Activated CD4-positive, alpha-beta T cell treated with anti-CD3 and anti-CD28 coated beads, Interleukin-2, amount 50 U/mL, for 48 hours (primary cell): ENCODE measurements around the gene TXNDC2.
"Not testable (repeated sequence)": the region's sequence is repeated elsewhere in the genome, so short reads cannot be mapped to it uniquely, and the experiment has no call there.

Experiments used
- DNase-seq, 2 experiments: peaks; one replicate each; pipeline ENCODE4 v3.0.0-alpha.2; 2020

TXNDC2 gene

DNA sequence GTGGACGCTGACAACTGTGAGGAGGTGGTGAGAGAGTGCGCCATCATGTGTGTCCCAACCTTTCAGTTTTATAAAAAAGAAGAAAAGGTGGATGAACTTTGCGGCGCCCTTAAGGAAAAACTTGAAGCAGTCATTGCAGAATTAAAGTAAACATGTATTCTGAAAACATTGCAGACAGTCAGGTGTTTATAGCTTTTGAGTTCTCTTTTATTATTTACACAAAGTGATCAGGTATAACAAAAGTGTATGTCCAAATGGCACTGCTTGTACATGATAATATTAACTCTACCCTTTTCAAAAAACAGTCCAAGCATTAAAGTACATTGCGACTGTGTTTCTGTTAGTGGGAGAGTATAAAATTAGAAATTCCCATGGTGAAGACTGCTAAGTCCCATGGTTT lies 2.2 kb downstream of the TXNDC2 start:
- DNase-seq, result no peak

DNA sequence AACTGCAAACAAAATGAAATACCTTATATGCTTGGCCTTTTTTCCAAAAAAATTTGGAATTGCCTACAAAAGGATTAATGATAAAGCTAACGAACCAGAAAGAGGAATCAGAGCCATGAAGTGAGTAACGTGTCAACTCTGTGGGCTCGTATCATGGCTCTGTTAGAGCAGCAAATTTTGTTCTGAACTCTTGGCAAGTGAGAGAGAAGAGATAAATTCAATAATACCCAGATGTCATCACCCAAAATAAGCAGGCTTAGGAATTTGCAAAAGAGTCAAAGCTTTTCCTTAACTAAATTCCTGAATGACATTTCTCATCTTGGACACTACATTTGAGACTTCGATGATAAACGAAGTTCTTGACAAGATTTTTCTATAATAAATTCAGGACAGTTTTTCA lies 4.4 kb downstream of the TXNDC2 start:
- DNase-seq, result no peak

DNA sequence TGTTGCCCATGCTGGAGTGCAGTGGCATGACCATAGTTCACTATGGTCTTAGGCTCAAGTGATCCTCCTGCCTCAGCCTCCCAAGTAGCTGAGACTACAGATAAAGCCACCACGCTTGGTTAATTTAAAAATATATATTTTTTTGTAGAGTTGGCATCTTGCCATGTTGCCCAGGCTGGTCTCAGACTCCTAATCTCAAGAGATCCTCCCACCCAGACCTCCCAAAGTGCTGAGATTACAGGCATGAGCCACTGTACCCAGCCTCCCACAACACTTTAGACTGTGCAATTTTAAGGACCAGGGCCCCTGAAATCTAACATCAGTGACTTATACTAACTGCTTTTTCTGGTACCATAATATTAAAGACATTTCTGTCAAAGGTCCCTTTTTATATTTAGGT lies 5.2 kb downstream of the TXNDC2 start:
- DNase-seq, result no peak

DNA sequence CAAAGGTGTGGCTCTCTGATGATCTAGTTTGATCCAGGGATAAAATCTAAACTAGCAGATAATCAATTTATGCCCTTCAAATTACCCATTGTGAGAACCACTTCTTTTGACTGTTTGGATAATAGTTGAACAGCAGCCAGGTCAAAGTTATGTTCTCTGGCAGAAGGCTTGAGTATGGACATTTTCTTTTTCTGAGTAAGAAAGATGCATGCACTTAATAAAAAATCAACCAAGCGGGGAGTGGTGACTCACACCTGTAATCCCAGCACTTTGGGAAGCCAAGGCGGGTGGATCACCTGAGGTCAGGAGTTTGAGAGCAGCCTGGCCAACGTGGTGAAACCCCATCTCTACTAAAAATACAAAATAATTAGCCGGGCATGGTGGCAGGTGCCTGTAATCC lies 5.7 kb downstream of the TXNDC2 start:
- DNase-seq, result not testable (repeated sequence)

DNA sequence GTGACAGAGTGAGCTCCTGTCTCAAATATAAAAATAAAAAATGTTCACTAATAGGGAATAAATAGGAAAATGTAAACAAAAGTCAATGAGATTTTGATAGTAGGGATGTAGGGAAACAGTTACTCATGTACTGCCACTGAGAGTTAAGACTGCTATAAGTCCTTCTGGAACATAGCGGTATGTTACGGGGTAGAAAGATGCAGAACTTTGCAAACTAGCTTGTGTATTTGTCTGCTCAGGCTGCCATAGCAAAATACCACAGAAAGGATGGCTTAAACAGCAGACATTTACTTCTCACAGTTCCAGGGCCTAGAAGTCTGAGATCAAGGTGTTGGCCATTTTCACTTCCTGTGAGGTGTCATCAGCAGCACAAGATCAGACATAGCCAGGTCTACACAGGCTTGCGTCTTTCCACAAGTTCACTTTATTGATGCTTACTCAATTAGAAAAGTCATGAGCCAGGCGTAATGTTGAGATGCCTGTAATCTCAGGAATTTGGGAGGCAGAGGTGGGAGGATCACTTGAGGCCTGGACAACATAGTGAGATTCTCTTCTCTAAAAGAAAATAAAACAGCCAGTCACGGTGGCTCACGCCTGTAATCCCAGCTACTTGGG lies 8.8 kb downstream of the TXNDC2 start:
- no peak for DNase-seq

DNA sequence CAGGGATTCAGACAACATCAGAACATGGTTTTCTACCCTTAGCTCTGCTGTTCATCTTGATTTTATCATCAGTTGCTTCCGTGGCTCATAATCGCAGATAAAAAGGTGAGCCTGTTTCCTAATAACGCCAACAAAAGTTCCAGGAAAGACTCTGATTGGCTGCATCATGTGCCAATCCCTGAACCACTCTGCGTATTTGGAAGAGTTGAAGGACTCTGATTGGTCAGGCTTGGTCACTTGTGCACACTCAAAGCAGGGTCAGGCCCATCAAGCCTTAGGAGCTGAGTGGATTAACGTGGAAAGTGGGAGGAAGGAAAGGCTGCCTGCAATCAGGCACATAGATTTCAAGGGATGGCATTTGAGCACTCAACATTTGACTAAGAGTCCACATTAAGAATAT lies 11.4 kb downstream of the TXNDC2 start:
- no peak for DNase-seq

DNA sequence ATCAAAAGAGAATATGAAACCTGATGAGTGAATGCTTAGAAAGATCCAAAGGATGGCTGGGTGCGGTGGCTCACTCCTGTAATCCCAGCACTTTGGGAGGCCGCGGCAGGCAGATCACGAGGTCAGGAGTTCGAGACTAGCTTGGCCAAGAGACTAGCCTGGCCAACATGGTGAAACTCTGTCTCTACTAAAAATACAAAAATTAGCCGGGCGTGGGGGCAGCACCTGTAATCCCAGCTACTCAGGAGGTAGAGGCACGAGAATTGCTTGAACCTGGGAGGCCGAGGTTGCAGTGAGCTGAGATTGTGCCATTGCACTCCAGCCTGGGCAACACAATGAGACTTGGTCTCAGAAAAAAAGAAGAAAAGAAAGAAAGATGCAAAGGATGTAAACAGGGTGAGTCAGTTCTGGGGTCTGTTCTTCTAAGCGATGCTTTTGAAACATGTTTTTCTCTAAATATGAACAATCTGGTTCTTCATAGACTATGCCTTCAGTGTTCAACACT lies 12.1 kb downstream of the TXNDC2 start:
- DNase-seq, result not testable (repeated sequence)

DNA sequence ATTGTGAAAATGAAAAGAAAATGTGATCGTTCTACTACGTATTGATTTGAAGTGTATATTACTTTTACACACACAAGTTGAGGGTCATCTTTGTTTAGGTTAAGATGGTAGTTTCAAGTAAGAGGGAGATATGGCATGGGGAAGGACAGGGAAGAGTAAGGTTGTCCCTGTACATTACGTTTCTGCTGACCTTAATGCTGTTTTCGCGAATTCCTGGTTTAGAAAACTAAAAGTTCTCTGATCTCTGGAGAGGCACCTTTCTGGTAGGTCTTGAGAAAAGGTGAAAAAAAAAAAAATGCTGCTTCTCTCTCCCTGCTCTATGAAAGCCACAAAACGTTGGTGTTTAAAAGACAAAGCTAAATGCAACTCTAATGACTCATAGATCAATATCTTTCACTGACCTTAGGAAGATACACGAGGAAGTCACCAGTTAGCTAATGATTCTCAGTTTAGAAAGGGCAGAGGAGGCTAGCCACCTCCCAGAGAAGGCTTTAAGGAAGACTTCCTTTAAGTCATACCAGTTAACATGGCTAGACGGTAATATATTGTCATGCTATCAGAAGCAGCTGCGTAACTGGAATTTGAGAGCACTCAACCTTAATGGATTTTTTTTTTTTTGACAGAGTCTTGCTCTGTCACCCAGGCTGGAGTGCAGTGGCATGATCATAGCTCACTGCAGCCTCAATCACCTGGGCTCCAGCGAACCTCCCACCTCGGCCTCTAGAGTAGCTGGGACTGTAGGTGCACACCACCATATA lies 13.2 kb downstream of the TXNDC2 start:
- no peak for DNase-seq

DNA sequence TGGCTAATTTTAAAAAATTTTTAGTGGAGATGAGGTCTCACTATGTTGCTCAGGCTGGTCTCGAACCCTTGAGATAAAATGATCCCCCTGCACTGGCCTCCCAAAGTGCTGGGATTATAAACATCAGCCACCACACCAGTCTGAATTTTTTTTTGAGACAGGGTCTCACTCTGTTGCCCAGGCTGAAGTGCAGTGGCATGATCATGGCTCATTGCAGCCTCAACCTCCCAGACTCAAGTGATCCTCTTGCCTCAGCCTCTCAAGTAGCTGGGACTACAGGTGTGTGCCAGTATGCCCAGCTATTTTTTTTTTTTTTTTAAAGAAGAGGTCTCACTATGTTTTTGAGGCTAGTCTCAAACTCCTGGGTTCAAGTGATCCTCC lies 13.8 kb downstream of the TXNDC2 start:
- DNase-seq, result not testable (repeated sequence)

DNA sequence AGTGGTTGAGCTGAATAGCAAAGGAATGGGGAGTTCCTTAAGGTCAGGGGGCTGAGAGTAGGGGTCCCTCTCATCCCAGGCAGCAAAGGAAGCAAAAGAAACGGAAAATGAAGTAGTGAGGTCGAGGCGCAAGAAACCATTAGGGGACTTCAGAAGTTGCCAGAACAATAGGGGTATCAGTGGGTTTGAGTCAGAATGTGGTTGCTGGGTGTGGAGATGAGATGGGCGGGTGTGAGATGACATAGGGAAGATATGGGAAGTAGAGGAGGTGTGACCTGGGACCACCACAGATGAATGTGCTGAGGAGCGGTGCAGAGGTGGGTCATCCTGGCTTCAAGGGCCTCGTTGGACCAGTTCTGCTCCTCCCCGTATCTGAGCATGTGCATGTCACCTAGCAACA lies 14.9 kb downstream of the TXNDC2 start:
- DNase-seq, result no peak

DNA sequence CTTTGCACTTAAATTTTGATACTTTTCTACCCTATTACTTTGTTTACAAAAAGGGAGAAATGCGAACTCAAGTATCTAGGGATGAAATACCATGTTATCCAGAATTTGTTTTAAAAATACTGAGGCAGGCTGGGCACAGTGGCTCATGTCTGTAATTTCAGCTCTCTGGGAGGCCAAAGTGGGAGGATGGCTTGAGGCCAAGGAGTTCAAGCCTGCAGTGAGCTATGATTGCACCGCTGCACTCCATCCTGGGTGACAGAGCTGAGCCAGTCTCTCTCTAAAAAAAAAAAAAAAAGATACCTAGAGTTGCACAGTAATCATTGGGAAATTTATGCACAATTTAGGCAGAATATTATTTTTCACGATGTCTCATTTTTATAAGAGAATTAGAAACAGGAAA lies 15.6 kb downstream of the TXNDC2 start:
- DNase-seq, result no peak

DNA sequence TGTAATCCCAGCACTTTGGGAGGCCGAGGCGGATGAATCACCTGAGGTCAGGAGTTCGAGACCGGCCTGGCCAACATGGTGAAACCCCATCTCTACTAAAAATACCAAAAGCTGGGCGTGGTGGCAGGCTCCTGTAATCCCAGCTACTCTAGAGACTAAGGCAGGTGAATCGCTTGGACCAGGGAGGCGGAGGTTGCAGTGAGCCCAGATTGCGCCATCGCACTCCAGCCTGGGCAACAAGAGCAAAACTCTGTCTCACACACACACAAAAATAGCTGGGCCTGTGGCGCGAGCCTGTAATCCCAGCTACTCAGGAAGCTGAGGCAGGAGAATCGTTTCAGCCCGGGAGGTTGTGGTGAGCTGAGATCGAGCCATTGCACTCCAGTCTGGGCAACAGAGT lies 16.5 kb downstream of the TXNDC2 start:
- not testable (repeated sequence) for DNase-seq

DNA sequence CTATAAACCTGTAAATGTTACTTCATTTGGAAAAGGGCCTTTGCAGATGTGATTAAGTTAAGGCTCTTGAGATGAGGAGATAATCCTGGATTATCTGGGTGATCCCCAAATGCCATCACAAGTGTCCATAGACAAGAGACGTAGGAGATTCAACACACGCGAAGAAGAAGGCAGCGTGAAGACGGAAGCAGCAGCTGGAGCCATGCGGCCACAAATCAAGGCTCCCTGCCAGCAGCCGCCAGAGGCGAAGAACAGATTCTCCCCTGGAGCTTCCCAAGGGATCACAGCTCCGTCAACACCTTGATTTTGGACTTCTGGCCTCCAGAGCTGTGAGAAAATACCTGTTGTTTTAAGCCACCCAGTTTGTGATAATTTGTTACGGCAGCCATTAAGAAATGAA lies 17.1 kb downstream of the TXNDC2 start:
- DNase-seq, result no peak

DNA sequence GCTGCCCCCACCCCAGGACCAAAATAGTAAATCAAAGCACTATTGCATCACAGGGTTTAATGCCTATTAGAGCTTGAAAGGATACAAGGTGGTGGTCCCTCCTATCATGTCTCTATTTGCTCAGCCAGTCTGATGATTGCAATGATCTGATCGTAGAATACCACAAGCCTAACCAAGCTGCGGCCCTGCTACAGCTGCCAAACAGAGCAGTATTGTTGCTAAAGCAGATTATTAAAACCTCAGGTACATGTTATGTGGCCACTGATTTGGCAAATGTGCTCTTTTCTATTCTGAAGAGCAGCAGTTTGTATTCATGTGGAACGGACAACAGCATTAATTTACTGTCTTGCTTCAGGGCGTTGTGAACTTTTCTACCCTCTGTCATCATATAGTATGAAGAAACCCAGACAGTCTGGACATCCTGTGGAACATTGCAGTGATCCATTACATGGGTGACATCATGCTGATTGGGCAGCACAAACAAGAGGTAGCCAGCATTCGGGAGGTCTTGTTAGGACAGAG lies 19.7 kb downstream of the TXNDC2 start:
- DNase-seq, result no peak

DNA sequence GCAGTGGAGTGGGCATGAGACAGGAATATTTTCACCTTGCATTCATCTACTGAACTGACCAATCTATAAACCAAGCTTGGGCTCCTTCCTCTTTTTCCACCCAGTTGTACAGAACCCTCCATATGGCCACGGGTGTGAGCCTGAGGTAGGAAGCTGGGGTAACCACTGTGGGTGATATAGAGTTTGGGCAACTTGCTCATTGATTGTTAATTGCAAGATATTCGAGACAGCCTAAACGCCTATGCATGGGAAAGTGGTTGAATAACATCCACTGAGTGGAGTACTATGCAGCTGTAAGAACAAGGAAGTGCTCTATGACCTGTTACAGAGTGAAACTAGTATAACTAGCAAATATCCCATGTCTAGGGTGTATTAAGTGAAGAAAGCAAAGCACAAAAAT lies 20.7 kb downstream of the TXNDC2 start:
- no peak for DNase-seq

DNA sequence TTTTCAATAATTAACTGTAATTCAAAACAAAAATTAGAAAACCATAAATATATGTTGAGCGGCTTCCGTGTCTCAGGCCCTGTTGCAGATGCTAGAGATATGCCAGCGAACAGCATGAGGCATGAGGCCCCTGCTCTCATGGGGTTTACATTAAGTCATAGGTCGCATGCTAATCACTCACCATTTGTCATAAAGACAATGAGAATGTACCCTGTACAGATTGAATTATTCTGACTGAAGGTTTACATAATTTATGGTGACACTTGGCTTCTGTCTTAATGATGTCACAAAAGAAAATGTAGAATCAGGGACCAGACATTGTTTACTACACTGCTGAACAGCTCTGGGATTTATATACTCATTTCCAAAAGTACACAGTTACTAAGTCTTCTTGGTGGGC lies 22.1 kb downstream of the TXNDC2 start:
- no peak for DNase-seq

DNA sequence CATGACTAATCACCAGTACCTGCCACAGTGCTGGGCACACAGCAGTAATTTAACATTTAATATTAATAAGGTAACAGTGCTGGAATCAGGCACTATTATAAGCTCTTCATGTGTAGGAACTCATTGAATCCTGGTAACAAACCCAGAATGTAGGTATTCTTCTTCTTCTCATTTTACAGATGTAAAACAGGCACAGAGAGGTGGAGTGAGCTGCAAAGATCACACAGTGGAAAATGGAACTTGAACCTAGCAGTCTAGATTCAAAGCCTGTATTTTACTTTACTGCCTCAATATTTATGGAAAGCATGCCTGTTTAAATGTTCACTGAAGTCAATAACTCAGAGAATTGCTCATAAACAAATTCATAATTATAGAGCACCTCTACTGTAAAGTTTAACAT lies 24.3 kb downstream of the TXNDC2 start:
- no peak for DNase-seq

DNA sequence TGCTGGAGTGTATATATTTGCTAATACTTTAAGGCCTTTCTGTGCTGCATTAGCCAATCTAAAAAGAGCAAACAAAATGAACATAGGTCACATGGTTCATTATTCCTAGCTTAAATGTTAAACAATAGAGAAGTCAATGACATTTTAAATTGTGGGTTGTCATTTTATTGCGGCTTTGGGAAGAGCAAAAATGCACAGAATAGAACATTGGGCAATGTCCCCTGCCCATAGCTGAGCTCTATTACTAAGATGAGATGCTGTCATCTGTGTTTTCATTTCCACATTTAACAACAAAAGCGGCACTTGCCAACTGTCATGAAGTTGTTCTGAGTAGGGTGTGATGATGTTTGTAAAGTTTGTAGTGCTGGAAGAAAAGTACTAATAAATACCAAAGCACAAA lies 24.9 kb downstream of the TXNDC2 start:
- no peak for DNase-seq

DNA sequence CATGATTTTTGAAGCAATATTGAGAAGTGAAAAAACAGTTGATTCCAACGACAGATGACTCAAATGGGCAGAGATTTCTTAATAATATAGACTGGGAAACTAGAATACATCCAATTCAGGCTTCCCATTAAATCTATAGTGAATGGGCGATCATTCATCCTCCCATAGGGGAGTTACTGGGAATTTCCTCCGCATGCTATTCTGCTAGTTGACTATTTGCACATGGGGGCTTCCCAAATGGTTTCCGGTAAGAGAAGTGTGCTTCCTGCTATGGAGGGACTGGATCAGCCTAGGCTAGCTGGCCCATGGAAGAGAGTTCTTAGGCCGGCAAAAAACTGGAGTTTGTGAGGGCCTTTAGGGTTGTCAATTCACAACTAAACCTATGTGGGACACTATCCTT lies 25.5 kb downstream of the TXNDC2 start:
- DNase-seq, result no peak

DNA sequence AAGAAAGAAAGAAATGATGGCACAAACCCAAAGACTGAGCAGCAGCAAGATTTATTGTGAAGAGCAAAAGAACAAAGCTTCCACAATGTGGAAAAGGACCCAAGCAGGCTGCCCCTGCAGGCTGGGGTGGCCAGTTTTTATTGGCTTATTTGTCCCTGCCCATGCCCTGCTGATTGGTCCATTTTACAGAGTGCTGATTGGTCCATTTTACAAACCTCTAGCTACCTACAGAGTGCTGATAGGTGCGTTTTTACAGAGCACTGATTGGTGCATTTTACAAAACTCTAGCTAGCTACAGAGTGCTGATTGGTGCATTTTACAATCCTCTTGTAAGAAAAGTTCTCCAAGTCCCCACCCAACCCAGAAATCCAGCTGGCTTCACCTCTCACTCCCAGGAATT lies 26.5 kb downstream of the TXNDC2 start:
- DNase-seq, result not testable (repeated sequence)

DNA sequence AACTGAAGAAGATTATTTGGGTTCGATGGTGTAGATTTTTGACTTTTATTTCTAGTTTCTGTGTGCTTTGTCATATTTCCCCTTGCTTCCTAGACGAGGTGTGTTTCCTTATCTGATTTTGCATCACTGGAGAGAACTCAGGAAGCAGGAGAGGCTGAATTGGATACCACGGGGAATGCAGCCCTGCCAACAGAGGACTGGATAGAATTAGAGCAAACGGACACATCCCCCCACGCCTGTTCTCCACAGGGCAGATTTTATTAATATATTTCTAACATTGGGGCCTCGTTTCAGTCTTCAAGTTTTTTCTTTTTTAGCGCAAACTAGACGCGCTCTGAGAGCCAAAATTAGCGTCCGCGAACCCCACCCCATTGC lies 27.4 kb downstream of the TXNDC2 start:
- no peak for DNase-seq

DNA sequence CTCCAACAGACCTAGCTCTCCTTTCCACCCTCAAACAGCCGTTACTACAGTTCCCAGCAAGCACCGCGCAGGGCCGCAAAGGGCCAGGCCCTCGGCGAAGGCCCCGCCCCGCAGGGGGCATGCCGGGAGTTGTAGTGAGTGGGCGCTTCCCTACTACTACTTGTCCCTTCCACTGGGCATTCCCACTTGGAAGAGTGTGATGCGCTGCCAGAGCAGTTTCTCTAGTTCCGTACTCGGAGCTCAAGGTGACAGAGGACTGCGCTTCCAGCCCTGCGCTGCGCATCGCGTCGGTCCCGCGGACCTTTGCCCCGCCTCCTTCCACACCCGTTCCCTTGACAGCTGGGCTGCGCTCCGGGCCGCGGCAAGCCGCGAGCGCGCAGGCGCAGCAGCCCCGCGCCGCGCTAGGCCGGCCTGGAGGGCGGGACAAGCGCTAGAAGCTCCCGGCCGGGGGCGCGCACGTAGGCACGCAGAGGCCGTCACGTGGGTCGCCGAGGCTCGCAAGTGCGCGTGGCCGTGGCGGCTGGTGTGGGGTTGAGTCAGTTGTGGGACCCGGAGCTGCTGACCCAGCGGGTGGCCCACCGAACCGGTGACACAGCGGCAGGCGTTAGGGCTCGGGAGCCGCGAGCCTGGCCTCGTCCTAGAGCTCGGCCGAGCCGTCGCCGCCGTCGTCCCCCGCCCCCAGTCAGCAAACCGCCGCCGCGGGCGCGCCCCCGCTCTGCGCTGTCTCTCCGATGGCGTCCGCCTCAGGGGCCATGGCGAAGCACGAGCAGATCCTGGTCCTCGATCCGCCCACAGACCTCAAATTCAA lies 28.0 kb downstream of the TXNDC2 start, which contains the start of gene VAPA:
VAPA (plus strand) TSS at position 491 of the 808 bp plus-strand sequence; CDS start at position 732, 241 bp downstream.
- peak; percentile 90 to 92 for DNase-seq

DNA sequence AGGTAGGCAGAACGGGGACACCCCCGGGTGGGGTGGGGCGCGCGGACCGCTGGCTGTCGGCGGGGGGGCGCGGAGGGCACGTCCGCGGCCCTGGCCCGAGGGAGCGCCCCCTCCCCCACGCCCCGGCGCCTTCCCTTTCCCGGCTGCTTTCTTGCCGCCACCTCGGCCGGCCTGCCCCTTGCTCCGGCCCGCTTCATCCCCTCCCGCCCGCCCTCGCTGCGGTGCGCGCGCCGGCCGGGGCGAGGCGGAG lies 28.5 kb downstream of the TXNDC2 start:
- no peak for DNase-seq
